ENCODE data around the gene CSAG2. TPM values are rescaled to one million over a fixed set of nuclear protein-coding genes. Genes with fewer than 3 reads are reported as not detected.

Gene CSAG2
- total and polyA plus RNA-seq, 2 experiments from 2014 or later, result not detected

GRCh38 chrX:152658302-152658701, 50.8 kb downstream of the CSAG2 start:
- Mint-ChIP-seq H3K4me3 (no peak overlapping the region), H3K4me1 (no peaks in the 10 kb centered on the region), H3K27me3 (ENCODE audit: insufficient read depth, low read depth, poor library complexity) (no peaks in the 10 kb centered on the region), H3K36me3 (ENCODE audit: low read depth) (peaks cover under 1% of the 10 kb centered on the region; the same call in 2 of the 3 replicates), H3K27ac (no peak overlapping the region), H3K9me3 (no peaks in the 10 kb centered on the region)
- TF ChIP-seq EZH2phosphoT487 (IDR thresholded peaks at IDR 0.05; ENCODE audit: unreplicated experiment) (no peak), CTCF (conservative IDR thresholded peaks at IDR 0.05; ENCODE audit: low read depth in 2 of 2) (peak; percentile 43 to 64)
- H3K4me3 ChIP-seq, result no peak overlapping the region
- H3K9me2 ChIP-seq (ENCODE audit: insufficient read depth), result no peaks in the 10 kb centered on the region
- no peaks in the 10 kb centered on the region for H3K27me3 ChIP-seq (ENCODE audit: insufficient read depth)
- ATAC-seq (peak; percentile 81), DNase-seq (ENCODE audit: low spot score) (peak; percentile 57)
- H3K36me3 ChIP-seq (ENCODE audit: insufficient read depth), result no peaks in the 10 kb centered on the region
- no peaks in the 10 kb centered on the region for H3K79me2 ChIP-seq (replicated peaks; ENCODE audit: insufficient read depth)
- no peak overlapping the region for H2AFZ ChIP-seq
- no peaks in the 10 kb centered on the region for H3K4me1 ChIP-seq (ENCODE audit: insufficient read depth)
- H4K20me1 ChIP-seq (replicated peaks; ENCODE audit: insufficient read depth), result no peaks in the 10 kb centered on the region
- no peak overlapping the region for H3K27ac ChIP-seq (ENCODE audit: low read depth)
- H3K4me2 ChIP-seq, result no peak overlapping the region
- no peaks in the 10 kb centered on the region for H3F3A ChIP-seq (replicated peaks; ENCODE audit: low read depth)

Other genes with a start within 250 kb of the CSAG2 start
- 7.8 and 10.1 TPM in 2 replicates for gene GABRQ, start 71.4 kb downstream of the CSAG2 start, total RNA-seq (2014; rRNA removed; shearing (Covaris generic))
- gene GABRQ, start 71.4 kb downstream of the CSAG2 start, polyA plus RNA-seq (2016; fragmentation: Nextera tagmentation; extraction: Ambion mirVana), result 2.1 and 2.2 TPM in 2 replicates
- gene MAGEA3, start 10.5 kb downstream of the CSAG2 start, total RNA-seq (2014; rRNA removed; shearing (Covaris generic)), result not detected in 2 replicates
- 0.16 and 0.39 TPM in 2 replicates for gene MAGEA3, start 10.5 kb downstream of the CSAG2 start, polyA plus RNA-seq (2016; fragmentation: Nextera tagmentation; extraction: Ambion mirVana)
- gene MAGEA2B, start 5.4 kb upstream of the CSAG2 start, total RNA-seq (2014; rRNA removed; shearing (Covaris generic)), result 0.42 and 4.5 TPM in 2 replicates
- gene MAGEA2B, start 5.4 kb upstream of the CSAG2 start, polyA plus RNA-seq (2016; fragmentation: Nextera tagmentation; extraction: Ambion mirVana), result 3.1 and 5.2 TPM in 2 replicates
- gene CSAG1, start 24.4 kb upstream of the CSAG2 start, total RNA-seq (2014; rRNA removed; shearing (Covaris generic)), result not detected in 2 replicates
- 0.27 TPM in 1 of 2 replicates, not detected in the other for gene CSAG1, start 24.4 kb upstream of the CSAG2 start, polyA plus RNA-seq (2016; fragmentation: Nextera tagmentation; extraction: Ambion mirVana)
- 0.27 and 0.38 TPM in 2 replicates for gene MAGEA12, start 24.5 kb upstream of the CSAG2 start, total RNA-seq (2014; rRNA removed; shearing (Covaris generic))
- 0.24 TPM in 1 of 2 replicates, not detected in the other for gene MAGEA12, start 24.5 kb upstream of the CSAG2 start, polyA plus RNA-seq (2016; fragmentation: Nextera tagmentation; extraction: Ambion mirVana)
- 0.50 and 5.5 TPM in 2 replicates for gene MAGEA2, start 44.6 kb upstream of the CSAG2 start, total RNA-seq (2014; rRNA removed; shearing (Covaris generic))
- 0.83 and 1.5 TPM in 2 replicates for gene MAGEA2, start 44.6 kb upstream of the CSAG2 start, polyA plus RNA-seq (2016; fragmentation: Nextera tagmentation; extraction: Ambion mirVana)
- not detected in 2 replicates for gene CSAG3, start 49.9 kb upstream of the CSAG2 start, total RNA-seq (2014; rRNA removed; shearing (Covaris generic))
- gene CSAG3, start 49.9 kb upstream of the CSAG2 start, polyA plus RNA-seq (2016; fragmentation: Nextera tagmentation; extraction: Ambion mirVana), result 3.2 and 4.8 TPM in 2 replicates
- gene MAGEA6, start 60.4 kb upstream of the CSAG2 start, total RNA-seq (2014; rRNA removed; shearing (Covaris generic)), result 0.35 TPM in 1 of 2 replicates, not detected in the other
- 0.30 TPM in 1 of 2 replicates, not detected in the other for gene MAGEA6, start 60.4 kb upstream of the CSAG2 start, polyA plus RNA-seq (2016; fragmentation: Nextera tagmentation; extraction: Ambion mirVana)
- 20.4 and 23.9 TPM in 2 replicates for gene CETN2, start 121.5 kb upstream of the CSAG2 start, total RNA-seq (2014; rRNA removed; shearing (Covaris generic))
- 53.4 and 53.7 TPM in 2 replicates for gene CETN2, start 121.5 kb upstream of the CSAG2 start, polyA plus RNA-seq (2016; fragmentation: Nextera tagmentation; extraction: Ambion mirVana)
- gene NSDHL, start 121.8 kb upstream of the CSAG2 start, total RNA-seq (2014; rRNA removed; shearing (Covaris generic)), result 32.0 and 34.3 TPM in 2 replicates
- gene NSDHL, start 121.8 kb upstream of the CSAG2 start, polyA plus RNA-seq (2016; fragmentation: Nextera tagmentation; extraction: Ambion mirVana), result 28.2 and 32.4 TPM in 2 replicates
- 5.9 and 7.8 TPM in 2 replicates for gene ZNF185, start 188.8 kb upstream of the CSAG2 start, total RNA-seq (2014; rRNA removed; shearing (Covaris generic))
- gene ZNF185, start 188.8 kb upstream of the CSAG2 start, polyA plus RNA-seq (2016; fragmentation: Nextera tagmentation; extraction: Ambion mirVana), result 2.7 and 2.9 TPM in 2 replicates